Measurements from ENCODE around the gene GPR35.

GRCh38 chr2:240601061-240601830 lies 24.0 kb upstream of the GPR35 start:
- TF ChIP-seq SP1 (IDR thresholded peaks at IDR 0.05): no peak
- no peak for TF ChIP-seq ARNT (IDR thresholded peaks at IDR 0.05)
- TF ChIP-seq PKNOX1 (IDR thresholded peaks at IDR 0.05): no peak
- no peak for TF ChIP-seq SUZ12 (IDR thresholded peaks at IDR 0.05)
- TF ChIP-seq TARDBP (IDR thresholded peaks at IDR 0.05): no peak
- TF ChIP-seq ZNF384 (IDR thresholded peaks at IDR 0.05): no peak

Measured in HEK293T (cell line).